PFSK-1 (cell line): ENCODE data around the gene CEP104.

Experiments
- POLR2AphosphoS5 ChIP-seq: IDR thresholded peaks from 2 replicates; pipeline ENCODE4 v1.6.1; 2012; ENCODE audit warnings: low read depth, mild to moderate bottlenecking, control low read depth, low read length, moderate library complexity
- TAF1 ChIP-seq: IDR thresholded peaks from 2 replicates; pipeline ENCODE4 v1.6.1; 2012; ENCODE audit warnings: low read length, control low read depth, borderline replicate concordance; ENCODE audit not compliant: insufficient read depth
- TF ChIP-seq, protein P1 (sequence below), 2 experiments: IDR thresholded peaks; 2 replicates each; pipeline versions ENCODE4 v1.6.1 to v1.8.0; 2011 to 2012; ENCODE audit warnings: low read depth in 2 of 2, low read length in 2 of 2, control low read depth in 1 of 2, inconsistent platforms in 1 of 2, mild to moderate bottlenecking in 1 of 2, moderate library complexity in 1 of 2; ENCODE audit not compliant: insufficient read depth in 1 of 2

DNA sequence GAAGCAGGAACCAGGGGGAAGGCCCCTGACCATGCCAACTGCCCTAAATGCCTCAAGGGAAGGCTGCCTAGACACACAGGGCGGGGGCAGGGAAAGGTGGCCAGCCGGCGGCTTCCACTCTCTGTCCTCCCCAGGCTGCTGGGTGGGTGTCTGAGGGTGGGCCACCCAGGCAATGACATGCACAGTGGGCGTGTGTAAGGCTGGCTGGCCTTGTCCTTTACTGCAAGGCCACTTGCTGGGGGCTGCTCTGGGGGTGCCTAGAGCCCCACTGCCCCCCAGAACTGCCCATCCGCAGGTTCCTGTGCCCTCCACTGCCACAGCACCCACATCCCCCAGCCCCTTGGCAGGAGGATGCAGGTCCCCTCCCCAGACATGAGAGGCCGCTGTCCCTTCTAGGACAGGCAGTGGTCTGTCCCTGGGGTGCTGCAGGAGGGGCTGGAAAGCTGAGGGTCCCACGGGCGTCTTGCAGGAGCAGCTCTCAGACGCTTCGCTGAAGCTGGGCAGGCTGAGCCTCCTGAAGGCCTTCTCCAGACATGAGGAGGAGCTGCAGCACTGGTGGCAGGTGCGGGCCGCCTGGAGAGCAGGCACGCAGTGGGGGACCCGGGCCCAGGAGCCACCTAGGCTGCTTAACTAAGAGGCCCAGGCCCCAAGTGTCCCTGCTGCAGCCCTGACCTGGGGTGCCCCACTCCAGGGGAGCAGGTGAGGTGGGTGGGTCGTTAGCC is 94.7 kb downstream of the CEP104 start:
- TF ChIP-seq POLR2AphosphoS5, result no peak
- TF ChIP-seq TAF1, result no peak
- TF ChIP-seq, protein P1, sequence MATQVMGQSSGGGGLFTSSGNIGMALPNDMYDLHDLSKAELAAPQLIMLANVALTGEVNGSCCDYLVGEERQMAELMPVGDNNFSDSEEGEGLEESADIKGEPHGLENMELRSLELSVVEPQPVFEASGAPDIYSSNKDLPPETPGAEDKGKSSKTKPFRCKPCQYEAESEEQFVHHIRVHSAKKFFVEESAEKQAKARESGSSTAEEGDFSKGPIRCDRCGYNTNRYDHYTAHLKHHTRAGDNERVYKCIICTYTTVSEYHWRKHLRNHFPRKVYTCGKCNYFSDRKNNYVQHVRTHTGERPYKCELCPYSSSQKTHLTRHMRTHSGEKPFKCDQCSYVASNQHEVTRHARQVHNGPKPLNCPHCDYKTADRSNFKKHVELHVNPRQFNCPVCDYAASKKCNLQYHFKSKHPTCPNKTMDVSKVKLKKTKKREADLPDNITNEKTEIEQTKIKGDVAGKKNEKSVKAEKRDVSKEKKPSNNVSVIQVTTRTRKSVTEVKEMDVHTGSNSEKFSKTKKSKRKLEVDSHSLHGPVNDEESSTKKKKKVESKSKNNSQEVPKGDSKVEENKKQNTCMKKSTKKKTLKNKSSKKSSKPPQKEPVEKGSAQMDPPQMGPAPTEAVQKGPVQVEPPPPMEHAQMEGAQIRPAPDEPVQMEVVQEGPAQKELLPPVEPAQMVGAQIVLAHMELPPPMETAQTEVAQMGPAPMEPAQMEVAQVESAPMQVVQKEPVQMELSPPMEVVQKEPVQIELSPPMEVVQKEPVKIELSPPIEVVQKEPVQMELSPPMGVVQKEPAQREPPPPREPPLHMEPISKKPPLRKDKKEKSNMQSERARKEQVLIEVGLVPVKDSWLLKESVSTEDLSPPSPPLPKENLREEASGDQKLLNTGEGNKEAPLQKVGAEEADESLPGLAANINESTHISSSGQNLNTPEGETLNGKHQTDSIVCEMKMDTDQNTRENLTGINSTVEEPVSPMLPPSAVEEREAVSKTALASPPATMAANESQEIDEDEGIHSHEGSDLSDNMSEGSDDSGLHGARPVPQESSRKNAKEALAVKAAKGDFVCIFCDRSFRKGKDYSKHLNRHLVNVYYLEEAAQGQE (IDR thresholded peaks at IDR 0.05; ENCODE audit: insufficient read depth in 1 of 2, low read depth in 2 of 2, low read length in 2 of 2), result no peak
